Ishikawa (cell line): ENCODE data around the gene DYNC1I1.

ENCODE experiments used
- CEBPB ChIP-seq: IDR thresholded peaks from 2 replicates; pipeline ENCODE4 v1.6.1; 2012
- CREB1 ChIP-seq: IDR thresholded peaks from 2 replicates; pipeline ENCODE4 v1.6.1; 2012; ENCODE audit warnings: low read depth
- EGR1 ChIP-seq: IDR thresholded peaks from 2 replicates; pipeline ENCODE4 v1.6.1; 2012
- EP300 ChIP-seq: IDR thresholded peaks from 2 replicates; pipeline ENCODE4 v1.6.1; 2012; ENCODE audit warnings: borderline replicate concordance
- FOXM1 ChIP-seq: IDR thresholded peaks from 2 replicates; pipeline ENCODE4 v1.6.1; 2012; ENCODE audit warnings: low read depth, borderline replicate concordance
- MAX ChIP-seq: IDR thresholded peaks from 2 replicates; pipeline ENCODE4 v1.6.1; 2012
- NFIC ChIP-seq: IDR thresholded peaks from 2 replicates; pipeline ENCODE4 v1.6.1; 2012
- RAD21 ChIP-seq: IDR thresholded peaks from 2 replicates; pipeline ENCODE4 v1.6.1; 2012; ENCODE audit warnings: low read depth
- REST ChIP-seq: IDR thresholded peaks from 2 replicates; pipeline ENCODE4 v1.6.1; 2012; ENCODE audit warnings: low read depth, mild to moderate bottlenecking
- TAF1 ChIP-seq: IDR thresholded peaks from 2 replicates; pipeline ENCODE4 v1.6.1; 2012; ENCODE audit warnings: low read depth, mild to moderate bottlenecking
- TCF12 ChIP-seq: IDR thresholded peaks from 2 replicates; pipeline ENCODE4 v1.6.1; 2012; ENCODE audit warnings: low read depth
- TEAD4 ChIP-seq: IDR thresholded peaks from 2 replicates; pipeline ENCODE4 v1.6.1; 2012
- USF1 ChIP-seq: IDR thresholded peaks from 2 replicates; pipeline ENCODE4 v1.6.1; 2012
- YY1 ChIP-seq: IDR thresholded peaks from 2 replicates; pipeline ENCODE4 v1.6.1; 2012; ENCODE audit warnings: low read depth
- ZBTB7A ChIP-seq: IDR thresholded peaks from 2 replicates; pipeline ENCODE4 v1.6.1; 2012; ENCODE audit warnings: low read depth

Gene DYNC1I1

GRCh38 chr7:95784796-95785195, 12.4 kb downstream of the DYNC1I1 start:
- TF ChIP-seq CEBPB (no peak), CREB1 (no peak), EP300 (no peak), MAX (no peak), TAF1 (no peak), TEAD4 (no peak), FOXM1 (no peak), YY1 (no peak), REST (no peak), NFIC (no peak), ZBTB7A (no peak), EGR1 (no peak)

- TF ChIP-seq TAF1 (no peak), RAD21 (no peak), USF1 (no peak), MAX (no peak), YY1 (no peak), EGR1 (no peak), ZBTB7A (no peak), NFIC (no peak), FOXM1 (no peak), REST (no peak), CEBPB (no peak), TEAD4 (no peak), TCF12 (no peak), EP300 (no peak), CREB1 (no peak)
Measured at GRCh38 chr7:95788258-95788657, 15.9 kb downstream of the DYNC1I1 start.

- TF ChIP-seq RAD21 (no peak), YY1 (no peak), EGR1 (no peak), REST (no peak), MAX (no peak), EP300 (no peak), ZBTB7A (no peak), TAF1 (no peak), NFIC (no peak), USF1 (no peak), TEAD4 (no peak), CREB1 (no peak), FOXM1 (no peak), TCF12 (no peak)
Measured at GRCh38 chr7:95788884-95789283, 16.5 kb downstream of the DYNC1I1 start.

GRCh38 chr7:95793658-95794057, 21.3 kb downstream of the DYNC1I1 start:
- TF ChIP-seq TAF1: no peak
- TF ChIP-seq YY1: no peak
- TF ChIP-seq FOXM1: no peak
- no peak for TF ChIP-seq MAX
- no peak for TF ChIP-seq RAD21
- no peak for TF ChIP-seq USF1
- no peak for TF ChIP-seq EP300
- no peak for TF ChIP-seq TCF12
- TF ChIP-seq ZBTB7A: no peak
- TF ChIP-seq REST: no peak
- TF ChIP-seq CEBPB: no peak
- TF ChIP-seq EGR1: no peak
- no peak for TF ChIP-seq NFIC
- TF ChIP-seq TEAD4: no peak
- no peak for TF ChIP-seq CREB1
